Right cardiac atrium (tissue), 5 donors: ENCODE data around the gene RAB3GAP1. TPM values are rescaled to one million over a fixed set of nuclear protein-coding genes. Genes with fewer than 3 reads are reported as not detected.
"Not testable (repeated sequence)": the region's sequence is repeated elsewhere in the genome, so short reads cannot be mapped to it uniquely, and the experiment has no call there.

Source experiments
- ATAC-seq, 2 donors: fragments of 200-7000 bp; cut with Tn5 transposase; one replicate each; pipeline versions ENCODE4 v1.8.0 to v1.9.1; 2020; ENCODE audit warnings: moderate library complexity in 2 of 2, mild to moderate bottlenecking in 1 of 2
- DNase-seq, 3 donors: peaks; one replicate each; pipeline ENCODE4 v3.0.0-alpha.2; 2020
- H3K27ac ChIP-seq: one replicate; pipeline ENCODE4 v1.5.1; 2013; ENCODE audit warnings: mild to moderate bottlenecking, low read length, control low read depth, moderate library complexity
- H3K27me3 ChIP-seq: one replicate; pipeline ENCODE4 v1.6.1; 2013; ENCODE audit not compliant: control insufficient read depth, insufficient read depth
- H3K4me1 ChIP-seq: one replicate; pipeline ENCODE4 v1.6.1; 2013; ENCODE audit warnings: low read length; ENCODE audit not compliant: control insufficient read depth, insufficient read depth
- H3K4me3 ChIP-seq: one replicate; pipeline ENCODE4 v1.5.1; 2013; ENCODE audit warnings: low read length, control low read depth
- H3K9me3 ChIP-seq: one replicate; pipeline ENCODE4 v1.6.1; 2013; ENCODE audit warnings: low read length; ENCODE audit not compliant: control insufficient read depth
- WGBS: extraction: QIAGEN DNeasy Blood & Tissue Kit; methylation state at CpG from one replicate; pipeline ENCODE4 v1.1.7; 2013; 5-methylcytosine and 5-hydroxymethylcytosine counted together
- intact Hi-C, 4 donors: fragments of 100-400 bp; cut with DNase I; formaldehyde crosslinking; loops; one replicate each; pipeline versions ENCODE4 v1.11.0 to v1.14.0; 2022 to 2023
- polyA plus RNA-seq: library from polyadenylated mRNA; stranded (reverse); fragments of 200-250 nt; gene quantifications from one replicate; pipeline ENCODE4 v1.2.3, GENCODE V29; 2013
- total RNA-seq, 4 donors: library from RNA; stranded (reverse); fragmentation: NEBNext Ultra II Directional; extraction: Animal tissue kit (Norgen Biotek cat#: 25700); gene quantifications; one replicate each; pipeline ENCODE4 v1.2.1, GENCODE V29; 2021
- donor health status: healthy with polysubstance abuse.
- donor health status: DM: no; HTN: yes; CAD: no.
- donor health status: DM: no; HTN: no; CAD: no.
- donor health status: DM: no; HTN: yes; CAD: no; lungs with severe emphysema.
- donor health status: DM: yes; HTN: yes; CAD: no.

RAB3GAP1 gene
- total and polyA plus RNA-seq, 5 donors: 24.4 to 54.5 (median 49.8) TPM

- WGBS: 98% methylated on average over 52 of the region's 56 CpGs
- intact Hi-C loops, H3K9me3 ChIP-seq, H3K27ac ChIP-seq, H3K4me1 ChIP-seq, ATAC-seq, H3K27me3 ChIP-seq, H3K4me3 ChIP-seq: not testable (repeated sequence)
- DNase-seq: peak in 1 of 3 donors; percentile 53
Measured at GRCh38 chr2:135105513-135106316, 53.6 kb downstream of the RAB3GAP1 start.

- Histone ChIP-seq H3K9me3 (no peaks in the 10 kb centered on the region), H3K27me3 (no peaks in the 10 kb centered on the region), H3K4me1 (no peaks in the 10 kb centered on the region), H3K27ac (no peak overlapping the region), H3K4me3 (no peak overlapping the region)
- no peak for DNase-seq
- intact Hi-C loops: no loop called here
- WGBS: 88% methylated on average over 3 of the region's 3 CpGs
- ATAC-seq: no peak
Measured at GRCh38 chr2:135113322-135113721, 61.2 kb downstream of the RAB3GAP1 start.

GRCh38 chr2:135119582-135119981 lies 67.5 kb downstream of the RAB3GAP1 start:
- DNase-seq: no peak
- H3K4me3 ChIP-seq: no peak overlapping the region
- no peaks in the 10 kb centered on the region for H3K9me3 ChIP-seq
- H3K27me3 ChIP-seq: no peaks in the 10 kb centered on the region
- no peaks in the 10 kb centered on the region for H3K4me1 ChIP-seq
- intact Hi-C loops: no loop called here
- ATAC-seq: no peak
- H3K27ac ChIP-seq: no peak overlapping the region

GRCh38 chr2:135121016-135121657 lies 69.0 kb downstream of the RAB3GAP1 start:
- H3K27me3 ChIP-seq: no peaks in the 10 kb centered on the region
- no peaks in the 10 kb centered on the region for H3K4me1 ChIP-seq
- no peaks in the 10 kb centered on the region for H3K9me3 ChIP-seq
- WGBS: 92% methylated on average over 2 of the region's 2 CpGs
- ATAC-seq (no peak), DNase-seq (no peak)
- H3K4me3 ChIP-seq: no peak overlapping the region
- intact Hi-C loops: no loop called here
- no peak overlapping the region for H3K27ac ChIP-seq

- H3K4me3 ChIP-seq, H3K27me3 ChIP-seq, H3K9me3 ChIP-seq, H3K27ac ChIP-seq, ATAC-seq, DNase-seq, H3K4me1 ChIP-seq, intact Hi-C loops: not testable (repeated sequence)
- 93% methylated on average over 6 of the region's 6 CpGs for WGBS
Measured at GRCh38 chr2:135121658-135122039, 69.6 kb downstream of the RAB3GAP1 start.

GRCh38 chr2:135124924-135125886 lies 73.1 kb downstream of the RAB3GAP1 start:
- no peaks in the 10 kb centered on the region for H3K4me1 ChIP-seq
- no peaks in the 10 kb centered on the region for H3K27me3 ChIP-seq
- no peak overlapping the region for H3K4me3 ChIP-seq
- ATAC-seq: no peak
- 99% methylated on average over 1 of the region's 1 CpG for WGBS
- H3K9me3 ChIP-seq: no peaks in the 10 kb centered on the region
- H3K27ac ChIP-seq: no peak overlapping the region
- intact Hi-C loops: no loop called here
- no peak for DNase-seq

GRCh38 chr2:135125940-135126339 lies 73.8 kb downstream of the RAB3GAP1 start:
- intact Hi-C loops: no loop called here
- no peaks in the 10 kb centered on the region for H3K27me3 ChIP-seq
- no peak overlapping the region for H3K27ac ChIP-seq
- 96% methylated on average over 2 of the region's 2 CpGs for WGBS
- DNase-seq (no peak), ATAC-seq (no peak)
- H3K4me3 ChIP-seq: no peak overlapping the region
- H3K9me3 ChIP-seq: no peaks in the 10 kb centered on the region
- H3K4me1 ChIP-seq: no peaks in the 10 kb centered on the region

- 92% methylated on average over 2 of the region's 2 CpGs for WGBS
- Histone ChIP-seq H3K27ac (no peak overlapping the region), H3K27me3 (no peaks in the 10 kb centered on the region), H3K9me3 (no peaks in the 10 kb centered on the region), H3K4me3 (no peak overlapping the region), H3K4me1 (no peaks in the 10 kb centered on the region)
- no peak for DNase-seq
- intact Hi-C loops: no loop called here
- ATAC-seq: no peak
Measured at GRCh38 chr2:135130751-135131150, 78.7 kb downstream of the RAB3GAP1 start.

GRCh38 chr2:135132314-135132713 lies 80.2 kb downstream of the RAB3GAP1 start:
- ATAC-seq (no peak), DNase-seq (no peak)
- Histone ChIP-seq H3K4me3 (no peak overlapping the region), H3K27me3 (no peaks in the 10 kb centered on the region), H3K4me1 (no peaks in the 10 kb centered on the region), H3K9me3 (no peaks in the 10 kb centered on the region), H3K27ac (no peak overlapping the region)
- intact Hi-C loops: no loop called here
- WGBS: 97% methylated on average over 1 of the region's 1 CpG

- intact Hi-C loops: loop anchor here in 1 of 4 donors (10.0 kb wide), 1 partner anchor 136 kb away; no protein-coding TSS in a partner anchor
- no peaks in the 10 kb centered on the region for H3K9me3 ChIP-seq
- no peak for ATAC-seq
- H3K4me3 ChIP-seq: no peak overlapping the region
- H3K27ac ChIP-seq: no peak overlapping the region
- H3K4me1 ChIP-seq: no peaks in the 10 kb centered on the region
- no peak for DNase-seq
- H3K27me3 ChIP-seq: no peaks in the 10 kb centered on the region
Measured at GRCh38 chr2:135140606-135141005, 88.5 kb downstream of the RAB3GAP1 start.

- H3K27ac ChIP-seq: no peak overlapping the region
- DNase-seq (no peak), ATAC-seq (no peak)
- H3K9me3 ChIP-seq: no peaks in the 10 kb centered on the region
- H3K4me3 ChIP-seq: no peak overlapping the region
- intact Hi-C loops: loop anchor here in 1 of 4 donors (10.0 kb wide), 1 partner anchor 138 kb away; no protein-coding TSS in a partner anchor
- 99% methylated on average over 1 of the region's 1 CpG for WGBS
- no peaks in the 10 kb centered on the region for H3K4me1 ChIP-seq
- H3K27me3 ChIP-seq: no peaks in the 10 kb centered on the region
Measured at GRCh38 chr2:135142323-135142722, 90.2 kb downstream of the RAB3GAP1 start.
